ENCODE results near the gene MYO18A. TPM values are rescaled to one million over a fixed set of nuclear protein-coding genes. Genes with fewer than 3 reads are reported as not detected.

Gene MYO18A
- total RNA-seq, 4 donors from 2014 or later, result 104 to 359 (median 188) TPM

DNA sequence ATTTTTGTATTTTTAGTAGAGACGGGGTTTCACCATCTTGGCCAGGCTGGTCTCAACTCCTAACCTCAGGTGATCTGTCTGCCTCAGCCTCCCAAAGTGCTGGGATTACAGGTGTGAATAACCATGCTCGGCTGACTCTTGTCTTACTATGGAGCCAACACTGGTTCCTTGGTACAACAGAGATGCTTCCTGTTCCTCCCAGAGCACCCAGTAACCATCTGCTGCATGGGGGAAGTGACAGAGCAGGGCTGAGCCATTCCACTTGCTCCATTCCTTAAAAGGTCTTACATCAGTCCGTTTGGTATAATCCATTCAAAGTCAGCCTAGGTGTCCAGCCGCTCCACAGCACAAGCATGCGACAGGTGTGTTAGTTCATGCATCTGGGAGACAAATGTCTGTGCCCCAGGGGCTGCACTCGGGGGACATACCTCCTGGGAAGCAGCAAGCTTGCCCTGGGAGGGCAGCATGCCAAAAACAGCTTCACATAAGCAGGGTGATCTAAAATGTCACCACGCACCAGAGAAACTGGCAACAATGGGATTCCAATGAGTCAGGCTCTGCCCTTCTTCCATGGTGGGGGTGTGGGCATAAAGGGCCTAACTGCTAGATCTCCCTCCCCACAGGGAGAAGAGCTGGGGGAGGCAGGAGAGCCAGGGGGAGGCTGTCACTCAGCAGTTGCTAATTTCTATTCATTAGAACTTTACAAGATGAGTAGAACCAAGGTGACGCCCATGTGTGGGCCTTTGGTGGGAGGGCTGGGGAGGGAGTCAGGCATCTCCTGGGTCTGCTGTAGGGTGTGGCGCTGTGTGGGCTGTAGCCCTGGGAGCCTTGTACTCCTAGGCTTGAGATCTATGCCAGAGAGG, 101.8 kb downstream of the MYO18A start:
- Histone ChIP-seq H3K27ac (no peak overlapping the region), H3K27me3 (no peaks in the 10 kb centered on the region), H3K4me3 (no peak overlapping the region), H3K36me3 (peaks cover 0 to 57% (median 0%) of the 10 kb centered on the region in 3 donors), H3K4me1 (no peaks in the 10 kb centered on the region), H3K9me3 (no peaks in the 10 kb centered on the region)
- TF ChIP-seq POLR2A (IDR thresholded peaks at IDR 0.05), result no peak
- TF ChIP-seq, protein P1, sequence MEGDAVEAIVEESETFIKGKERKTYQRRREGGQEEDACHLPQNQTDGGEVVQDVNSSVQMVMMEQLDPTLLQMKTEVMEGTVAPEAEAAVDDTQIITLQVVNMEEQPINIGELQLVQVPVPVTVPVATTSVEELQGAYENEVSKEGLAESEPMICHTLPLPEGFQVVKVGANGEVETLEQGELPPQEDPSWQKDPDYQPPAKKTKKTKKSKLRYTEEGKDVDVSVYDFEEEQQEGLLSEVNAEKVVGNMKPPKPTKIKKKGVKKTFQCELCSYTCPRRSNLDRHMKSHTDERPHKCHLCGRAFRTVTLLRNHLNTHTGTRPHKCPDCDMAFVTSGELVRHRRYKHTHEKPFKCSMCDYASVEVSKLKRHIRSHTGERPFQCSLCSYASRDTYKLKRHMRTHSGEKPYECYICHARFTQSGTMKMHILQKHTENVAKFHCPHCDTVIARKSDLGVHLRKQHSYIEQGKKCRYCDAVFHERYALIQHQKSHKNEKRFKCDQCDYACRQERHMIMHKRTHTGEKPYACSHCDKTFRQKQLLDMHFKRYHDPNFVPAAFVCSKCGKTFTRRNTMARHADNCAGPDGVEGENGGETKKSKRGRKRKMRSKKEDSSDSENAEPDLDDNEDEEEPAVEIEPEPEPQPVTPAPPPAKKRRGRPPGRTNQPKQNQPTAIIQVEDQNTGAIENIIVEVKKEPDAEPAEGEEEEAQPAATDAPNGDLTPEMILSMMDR (IDR thresholded peaks at IDR 0.05), result no peak
- DNase-seq, result no peak

DNA sequence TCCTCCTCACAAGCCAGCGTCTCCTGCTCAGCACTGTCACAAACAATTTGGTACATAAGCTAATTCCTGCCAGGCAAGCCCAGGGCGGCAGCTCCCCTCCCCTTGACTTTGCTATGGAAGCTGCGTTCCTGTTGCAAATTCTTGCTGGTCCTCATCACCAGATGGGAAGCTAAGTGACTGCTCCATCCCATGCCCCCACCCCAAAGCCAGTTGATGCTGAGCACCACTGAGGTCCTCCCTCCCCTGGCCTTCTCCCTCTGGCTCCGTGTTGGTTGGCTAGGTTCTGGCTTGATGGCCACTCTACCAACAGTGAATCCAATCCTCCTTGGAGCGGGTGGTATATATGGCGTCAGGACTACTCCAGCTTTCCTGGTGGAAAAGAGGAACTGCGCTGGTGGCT, 102.9 kb downstream of the MYO18A start:
- Histone ChIP-seq H3K4me1 (no peaks in the 10 kb centered on the region), H3K27me3 (no peaks in the 10 kb centered on the region), H3K9me3 (no peaks in the 10 kb centered on the region), H3K27ac (no peak overlapping the region), H3K36me3 (peaks cover 0 to 46% (median 0%) of the 10 kb centered on the region in 3 donors), H3K4me3 (no peak overlapping the region)
- TF ChIP-seq POLR2A (IDR thresholded peaks at IDR 0.05), result no peak
- TF ChIP-seq, protein P1 (IDR thresholded peaks at IDR 0.05), result no peak
- DNase-seq, result no peak

DNA sequence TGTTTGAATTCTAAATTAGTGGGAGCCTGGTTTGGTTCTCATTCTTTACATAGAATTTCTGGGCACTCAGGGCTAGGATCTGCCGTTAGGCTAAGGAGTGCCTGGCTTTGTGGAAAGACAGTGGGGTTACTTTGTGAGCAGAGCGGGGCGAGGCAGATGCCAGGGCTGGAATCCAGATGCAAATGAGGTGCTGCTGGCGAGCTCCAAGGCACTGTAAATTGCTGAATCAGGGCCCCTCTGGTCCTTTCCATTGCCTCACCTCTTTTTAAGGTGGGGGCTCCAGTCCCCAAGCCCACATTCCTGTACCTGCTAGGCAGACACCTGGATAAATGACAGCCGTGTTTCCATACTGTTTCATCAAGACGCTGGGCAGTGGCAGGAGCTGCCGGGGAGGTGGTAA, 103.5 kb downstream of the MYO18A start:
- DNase-seq, result no peak
- no peak overlapping the region for H3K27ac ChIP-seq
- no peaks in the 10 kb centered on the region for H3K9me3 ChIP-seq
- H3K4me1 ChIP-seq, result no peaks in the 10 kb centered on the region
- no peak for TF ChIP-seq POLR2A (IDR thresholded peaks at IDR 0.05)
- TF ChIP-seq, protein P1 (IDR thresholded peaks at IDR 0.05), result no peak
- no peaks in the 10 kb centered on the region for H3K27me3 ChIP-seq
- no peak overlapping the region for H3K4me3 ChIP-seq
- peaks cover 0 to 40% (median 0%) of the 10 kb centered on the region in 3 donors for H3K36me3 ChIP-seq

GRCh38 chr17:29076087-29076486, 104.1 kb downstream of the MYO18A start:
- Histone ChIP-seq H3K36me3 (peaks cover 0 to 34% (median 0%) of the 10 kb centered on the region in 3 donors), H3K27me3 (no peaks in the 10 kb centered on the region), H3K4me1 (no peaks in the 10 kb centered on the region), H3K4me3 (no peak overlapping the region), H3K27ac (no peak overlapping the region), H3K9me3 (no peaks in the 10 kb centered on the region)
- TF ChIP-seq, protein P1 (IDR thresholded peaks at IDR 0.05), result no peak
- no peak for TF ChIP-seq POLR2A (IDR thresholded peaks at IDR 0.05)
- DNase-seq, result no peak

- peaks cover 0 to 18% (median 0%) of the 10 kb centered on the region in 3 donors for H3K36me3 ChIP-seq
These were observed 105.7 kb downstream of the MYO18A start for GRCh38 chr17:29074488-29074887.

More at GRCh38 chr17:29074488-29074887, 105.7 kb downstream of the MYO18A start:
- TF ChIP-seq, protein P1 (IDR thresholded peaks at IDR 0.05), result no peak
- TF ChIP-seq POLR2A (IDR thresholded peaks at IDR 0.05), result no peak
- no peak overlapping the region for H3K4me3 ChIP-seq
- H3K27me3 ChIP-seq, result no peaks in the 10 kb centered on the region
- no peaks in the 10 kb centered on the region for H3K4me1 ChIP-seq
- no peak overlapping the region for H3K27ac ChIP-seq
- DNase-seq, result no peak
- no peaks in the 10 kb centered on the region for H3K9me3 ChIP-seq
